NB4 (cell line): ENCODE data around the gene MICAL2.

Experiments used
- DNase-seq: peaks from one replicate; pipeline ENCODE4 v3.0.0; 2010; ENCODE audit warnings: low read depth
- H3K4me3 ChIP-seq: one replicate; pipeline ENCODE4 v1.5.1; 2011; ENCODE audit warnings: mild to moderate bottlenecking, low read depth, low read length, moderate library complexity
- MYC ChIP-seq: IDR thresholded peaks from 2 replicates; pipeline ENCODE4 v1.6.1; 2011; ENCODE audit warnings: low read depth, low read length
- POLR2A ChIP-seq: IDR thresholded peaks from 2 replicates; pipeline ENCODE4 v1.6.1; 2011; ENCODE audit warnings: mild to moderate bottlenecking; ENCODE audit not compliant: insufficient read length; ENCODE audit errors: extremely low read depth
- TF ChIP-seq, protein P1 (sequence below): IDR thresholded peaks from one replicate; pipeline ENCODE4 v1.5.1; 2012; ENCODE audit warnings: low read depth, low read length
- TF ChIP-seq, protein P2 (sequence below): IDR thresholded peaks from 2 replicates; pipeline ENCODE4 v1.6.1; 2011; ENCODE audit warnings: low read depth, low read length

The MICAL2 gene

DNA sequence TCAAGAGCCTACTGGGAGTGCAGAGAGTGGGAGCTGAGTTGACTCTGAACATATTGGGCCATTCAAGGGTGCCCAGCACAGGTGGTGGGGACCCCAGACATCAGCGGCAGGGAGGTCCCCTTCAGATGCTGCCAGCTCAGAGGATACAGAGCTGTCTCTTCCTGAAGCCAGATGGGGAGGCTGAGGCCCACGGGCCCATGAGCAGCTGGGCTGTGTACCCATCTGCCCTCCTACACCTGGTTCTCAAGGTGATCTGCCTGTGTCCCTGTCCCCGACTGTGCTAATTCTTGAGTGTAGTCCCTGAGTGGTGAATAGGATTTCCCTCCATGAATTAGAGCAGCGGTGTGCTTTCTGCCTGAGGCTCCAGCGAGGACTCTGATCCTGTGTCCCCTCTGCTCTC is 76.3 kb downstream of the MICAL2 start:
- H3K4me3 ChIP-seq: no peak overlapping the region
- DNase-seq: no peak
- TF ChIP-seq MYC: no peak

DNA sequence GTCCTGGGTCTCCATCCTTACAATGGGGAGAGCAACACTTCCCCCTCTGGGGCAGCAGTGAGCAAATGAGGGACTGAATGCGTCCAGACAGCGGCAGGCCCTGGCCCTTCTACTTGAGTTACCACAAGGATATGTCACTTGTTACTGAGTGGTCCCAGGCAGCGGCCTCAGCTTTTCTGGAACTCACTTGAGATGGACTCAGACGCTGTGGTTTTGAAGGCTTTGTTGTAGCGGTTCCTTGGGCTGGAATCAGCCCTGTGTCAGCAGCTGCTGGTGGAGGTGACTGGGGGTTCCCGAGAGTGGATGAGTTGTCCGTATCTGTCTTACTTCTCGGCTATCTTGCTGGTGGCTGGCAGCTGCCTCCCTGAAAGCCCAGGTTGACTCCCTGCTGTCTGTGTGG is 77.0 kb downstream of the MICAL2 start:
- no peak for DNase-seq
- H3K4me3 ChIP-seq: no peak overlapping the region
- TF ChIP-seq, protein P1, sequence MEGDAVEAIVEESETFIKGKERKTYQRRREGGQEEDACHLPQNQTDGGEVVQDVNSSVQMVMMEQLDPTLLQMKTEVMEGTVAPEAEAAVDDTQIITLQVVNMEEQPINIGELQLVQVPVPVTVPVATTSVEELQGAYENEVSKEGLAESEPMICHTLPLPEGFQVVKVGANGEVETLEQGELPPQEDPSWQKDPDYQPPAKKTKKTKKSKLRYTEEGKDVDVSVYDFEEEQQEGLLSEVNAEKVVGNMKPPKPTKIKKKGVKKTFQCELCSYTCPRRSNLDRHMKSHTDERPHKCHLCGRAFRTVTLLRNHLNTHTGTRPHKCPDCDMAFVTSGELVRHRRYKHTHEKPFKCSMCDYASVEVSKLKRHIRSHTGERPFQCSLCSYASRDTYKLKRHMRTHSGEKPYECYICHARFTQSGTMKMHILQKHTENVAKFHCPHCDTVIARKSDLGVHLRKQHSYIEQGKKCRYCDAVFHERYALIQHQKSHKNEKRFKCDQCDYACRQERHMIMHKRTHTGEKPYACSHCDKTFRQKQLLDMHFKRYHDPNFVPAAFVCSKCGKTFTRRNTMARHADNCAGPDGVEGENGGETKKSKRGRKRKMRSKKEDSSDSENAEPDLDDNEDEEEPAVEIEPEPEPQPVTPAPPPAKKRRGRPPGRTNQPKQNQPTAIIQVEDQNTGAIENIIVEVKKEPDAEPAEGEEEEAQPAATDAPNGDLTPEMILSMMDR: no peak
- TF ChIP-seq, protein P2, sequence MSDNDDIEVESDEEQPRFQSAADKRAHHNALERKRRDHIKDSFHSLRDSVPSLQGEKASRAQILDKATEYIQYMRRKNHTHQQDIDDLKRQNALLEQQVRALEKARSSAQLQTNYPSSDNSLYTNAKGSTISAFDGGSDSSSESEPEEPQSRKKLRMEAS: no peak
- TF ChIP-seq POLR2A: no peak
- no peak for TF ChIP-seq MYC

- H3K4me3 ChIP-seq: no peak overlapping the region
- no peak for DNase-seq
- TF ChIP-seq, protein P2: no peak
- TF ChIP-seq, protein P1: no peak
- no peak for TF ChIP-seq POLR2A
- TF ChIP-seq MYC: no peak
These were observed 78.3 kb downstream of the MICAL2 start for GRCh38 chr11:12188548-12189317.

DNA sequence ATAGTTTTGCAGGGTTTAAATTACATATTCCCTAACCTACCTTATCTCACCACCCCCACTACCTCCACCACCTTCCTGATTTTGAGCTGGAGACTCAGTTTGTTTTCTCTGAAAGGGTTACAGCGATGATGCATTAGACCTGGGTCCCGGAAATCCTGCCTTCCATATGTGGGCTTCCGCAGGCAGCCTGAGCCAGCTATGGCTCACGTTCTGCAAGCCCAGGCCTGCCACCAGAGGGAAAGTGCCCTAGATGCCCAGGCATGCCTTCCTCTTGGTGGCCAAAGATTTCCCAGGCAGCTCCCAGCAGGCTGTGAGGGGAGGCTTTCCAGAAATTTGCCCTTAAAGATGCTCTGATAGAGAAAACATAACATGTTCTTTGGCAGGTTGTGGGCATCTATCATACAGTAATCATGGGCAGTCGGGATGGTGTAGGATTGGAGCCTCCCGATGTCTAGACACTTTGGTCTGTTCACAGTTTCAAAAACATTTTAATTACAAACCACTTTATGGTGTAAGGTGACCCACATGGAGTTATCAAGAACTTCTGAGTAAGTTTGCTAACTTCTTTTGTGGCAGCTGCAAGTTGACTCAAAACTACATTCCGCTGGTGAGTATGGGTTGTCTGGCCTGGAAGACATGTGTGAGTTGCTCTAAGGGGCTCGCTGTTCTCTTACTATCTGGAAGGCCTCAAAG is 79.3 kb downstream of the MICAL2 start:
- TF ChIP-seq, protein P1: no peak
- TF ChIP-seq MYC (no peak), POLR2A (no peak)
- TF ChIP-seq, protein P2: no peak
- H3K4me3 ChIP-seq: no peak overlapping the region
- DNase-seq: no peak

- no peak for TF ChIP-seq POLR2A
- TF ChIP-seq, protein P2: no peak
- no peak for TF ChIP-seq MYC
- TF ChIP-seq, protein P1: no peak
- no peak overlapping the region for H3K4me3 ChIP-seq
- no peak for DNase-seq
These were observed 80.1 kb downstream of the MICAL2 start for GRCh38 chr11:12190511-12190910.

DNA sequence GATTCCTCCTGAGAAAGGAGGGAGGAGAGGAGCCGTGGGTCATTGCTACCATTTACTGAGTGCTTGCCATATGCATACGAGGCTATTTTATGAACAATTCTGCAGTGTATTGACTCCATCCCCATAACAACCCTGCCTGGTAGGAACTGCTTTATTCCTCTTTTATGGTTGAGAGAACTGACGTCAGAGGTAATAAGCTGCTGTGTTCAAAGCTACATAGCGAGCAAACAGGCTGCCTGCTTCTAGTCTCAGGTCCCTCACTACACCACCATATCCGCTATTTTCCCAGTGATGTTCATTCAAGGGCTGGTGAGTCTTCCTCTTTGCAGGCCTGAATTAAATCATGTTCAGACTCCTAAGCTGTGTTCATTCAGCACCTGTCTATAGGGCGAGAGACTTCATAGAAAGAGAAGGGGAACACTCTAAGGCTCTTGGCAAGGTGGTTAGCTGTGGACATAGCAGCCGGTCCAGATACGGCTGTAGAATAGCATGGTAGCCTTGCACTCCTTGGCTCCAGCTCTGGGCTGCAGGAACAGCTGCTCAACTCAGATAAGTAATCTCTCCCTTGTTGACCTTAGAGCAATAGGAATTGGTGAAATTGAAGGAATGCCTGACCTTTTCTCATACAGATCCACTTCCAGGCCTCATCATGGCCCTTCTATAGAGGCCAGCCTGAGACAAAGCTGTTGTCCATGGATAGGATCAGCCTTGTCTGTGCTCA is 82.6 kb downstream of the MICAL2 start:
- TF ChIP-seq, protein P2: no peak
- TF ChIP-seq, protein P1: no peak
- no peak for TF ChIP-seq POLR2A
- DNase-seq: no peak
- H3K4me3 ChIP-seq: no peak overlapping the region
